SK-N-MC (cell line): ENCODE measurements around the gene SYCP3.

Source experiments
- EZH2 ChIP-seq: fragments of 200-600 bp; sonication (generic); IDR thresholded peaks from one replicate; pipeline ENCODE4 v1.6.1; 2017; ENCODE audit warnings: antibody characterized with exemption
- POLR2AphosphoS5 ChIP-seq: IDR thresholded peaks from 2 replicates; pipeline ENCODE4 v1.6.1; 2012; ENCODE audit warnings: mild to moderate bottlenecking, low read depth, low read length, borderline replicate concordance

GRCh38 chr12:101783150-101783549 is 43.9 kb upstream of the SYCP3 start:
- TF ChIP-seq EZH2 (no peak), POLR2AphosphoS5 (no peak)
